ENCODE data around the gene NTF3.

NTF3 gene

DNA sequence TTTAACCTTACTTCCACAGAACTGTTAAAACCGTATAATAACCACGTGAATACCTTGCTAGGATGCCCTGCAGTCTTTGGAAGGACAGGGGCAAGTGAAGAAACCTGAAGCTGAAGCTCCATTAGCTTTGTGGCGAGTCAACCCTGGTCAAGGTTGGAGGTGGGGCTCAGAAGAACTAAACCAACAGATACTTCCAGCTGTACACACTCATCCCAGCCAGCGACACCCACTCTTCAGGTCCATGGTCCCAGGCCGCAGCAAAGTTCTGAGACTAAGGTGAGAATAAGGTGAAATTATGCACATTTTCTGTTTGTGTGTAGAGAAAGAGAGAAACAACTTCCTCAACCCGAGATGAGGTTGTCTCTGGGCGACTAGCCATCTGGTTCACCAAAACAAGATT, 77.6 kb downstream of the NTF3 start:
- DNase-seq (ENCODE audit: low read depth in 2 of 2, low spot score in 1 of 2) = no peak

GRCh38 chr12:5510251-5510805, 78.4 kb downstream of the NTF3 start:
- no peak for DNase-seq (ENCODE audit: low read depth in 2 of 2, low spot score in 1 of 2)

DNA sequence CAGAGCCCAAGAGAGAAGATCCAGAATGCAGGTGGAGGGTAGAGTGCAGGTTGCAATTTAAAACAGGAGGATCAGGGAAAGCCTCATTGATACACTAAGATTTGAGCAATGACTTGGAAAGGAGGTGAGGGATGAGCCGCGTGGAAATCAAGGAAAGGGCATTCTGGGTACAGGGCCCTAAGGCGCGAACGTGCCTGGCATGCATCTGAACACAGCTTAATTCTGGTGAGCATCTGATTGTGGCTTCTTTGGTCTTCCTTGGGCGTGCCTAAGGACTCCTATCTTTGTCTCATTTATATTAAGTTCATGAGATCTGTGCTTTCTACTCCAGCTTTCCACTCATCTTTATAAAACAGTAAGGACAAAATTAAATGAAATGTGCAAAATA, 79.3 kb downstream of the NTF3 start:
- DNase-seq (ENCODE audit: low read depth in 2 of 2, low spot score in 1 of 2) = no peak

DNA sequence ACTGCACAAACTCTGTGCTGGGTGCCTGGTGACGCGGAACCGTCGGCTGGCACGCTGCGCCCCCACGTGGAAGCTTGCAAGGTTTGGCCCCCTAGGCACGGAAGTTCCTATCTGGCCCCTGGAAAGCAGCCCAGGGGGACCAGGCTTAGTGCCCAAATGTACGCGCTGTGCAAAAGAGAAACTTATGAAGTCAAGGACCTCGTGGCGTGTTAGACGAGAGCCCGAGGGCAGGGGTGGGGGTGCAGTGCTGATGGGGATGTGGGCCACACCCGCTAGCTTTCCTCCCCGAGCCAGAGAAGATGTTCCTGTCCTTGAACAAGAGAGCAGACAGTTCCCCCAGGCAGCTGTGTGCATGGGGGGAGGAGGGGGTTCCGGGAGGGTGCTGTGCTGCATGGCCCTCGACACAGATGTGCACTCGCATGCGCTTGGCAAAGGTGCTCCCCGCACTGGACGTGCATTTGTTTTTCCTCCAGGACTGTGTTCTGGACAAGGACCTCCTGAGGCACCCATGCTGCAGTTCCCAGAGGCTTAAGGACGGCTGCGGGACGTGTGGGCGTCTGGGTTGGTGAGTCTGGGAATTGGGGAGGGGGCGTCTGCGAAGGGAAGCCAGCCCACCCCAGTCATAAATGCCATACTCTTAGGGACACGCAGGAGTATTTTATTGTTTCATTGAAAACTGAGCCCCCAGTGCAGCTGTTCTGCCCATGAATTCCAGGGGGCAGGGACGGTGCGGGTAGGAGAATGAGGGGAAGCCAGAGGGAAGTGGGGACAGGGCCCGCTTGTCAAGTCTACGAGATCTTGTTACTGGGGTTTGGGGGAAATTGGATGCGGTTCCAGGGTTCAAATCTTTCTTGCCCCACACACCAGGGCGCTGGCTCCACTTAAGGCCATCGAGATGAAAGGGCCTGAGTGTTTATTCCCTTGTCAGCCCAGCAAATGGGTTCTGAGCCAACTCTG, 80.0 kb downstream of the NTF3 start:
- no peak for DNase-seq (ENCODE audit: low read depth in 2 of 2, low spot score in 1 of 2)

GRCh38 chr12:5512601-5512970, 80.7 kb downstream of the NTF3 start:
- no peak for DNase-seq (ENCODE audit: low read depth in 2 of 2, low spot score in 1 of 2)

DNA sequence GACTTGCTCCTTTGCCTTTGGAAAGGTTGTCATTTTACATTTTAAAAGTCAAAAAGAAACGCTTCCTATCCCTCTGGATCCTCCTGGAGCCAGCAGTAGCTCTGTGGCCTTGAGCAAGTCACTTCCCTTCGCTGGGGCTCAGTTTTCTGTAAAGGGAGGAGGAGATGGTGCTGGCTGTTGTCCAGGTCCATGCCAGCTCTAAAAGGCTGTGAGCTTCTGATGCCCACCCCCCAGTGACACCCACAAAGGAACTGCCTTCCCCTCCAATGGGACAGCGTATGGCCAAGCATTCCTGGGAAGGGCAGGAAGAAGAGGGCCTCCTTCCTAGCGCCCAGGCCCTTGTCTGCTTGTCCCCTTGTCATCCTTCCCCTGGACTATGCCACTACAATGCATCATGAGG, 81.5 kb downstream of the NTF3 start:
- DNase-seq (ENCODE audit: low read depth in 2 of 2, low spot score in 1 of 2) = no peak

GRCh38 chr12:5514016-5514415, 82.1 kb downstream of the NTF3 start:
- DNase-seq (ENCODE audit: low read depth in 2 of 2, low spot score in 1 of 2) = no peak

GRCh38 chr12:5514545-5514944, 82.6 kb downstream of the NTF3 start:
- no peak for DNase-seq (ENCODE audit: low read depth in 2 of 2, low spot score in 1 of 2)

DNA sequence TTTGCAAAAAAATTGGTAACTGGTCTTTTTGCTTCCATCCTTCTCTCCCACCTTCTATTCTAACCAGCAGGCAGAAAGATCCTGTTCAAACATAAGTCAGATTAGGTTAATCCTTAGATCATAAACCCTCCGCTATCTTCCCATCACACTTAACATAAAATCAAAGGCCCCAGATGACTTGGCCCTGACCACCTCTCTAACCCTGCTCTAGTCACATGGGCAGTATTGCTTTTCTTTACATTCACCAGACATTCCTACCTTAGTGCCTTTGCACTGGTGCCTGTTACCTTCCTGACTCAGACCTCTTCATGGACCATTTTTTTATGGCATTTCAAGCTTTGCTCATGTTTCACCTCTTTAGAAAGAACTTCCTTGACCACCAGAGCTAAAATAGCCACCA, 83.5 kb downstream of the NTF3 start:
- DNase-seq (ENCODE audit: low read depth in 2 of 2, low spot score in 1 of 2) = no peak

GRCh38 chr12:5516371-5517241, 84.7 kb downstream of the NTF3 start:
- no peak for DNase-seq (ENCODE audit: low read depth in 2 of 2, low spot score in 1 of 2)

DNA sequence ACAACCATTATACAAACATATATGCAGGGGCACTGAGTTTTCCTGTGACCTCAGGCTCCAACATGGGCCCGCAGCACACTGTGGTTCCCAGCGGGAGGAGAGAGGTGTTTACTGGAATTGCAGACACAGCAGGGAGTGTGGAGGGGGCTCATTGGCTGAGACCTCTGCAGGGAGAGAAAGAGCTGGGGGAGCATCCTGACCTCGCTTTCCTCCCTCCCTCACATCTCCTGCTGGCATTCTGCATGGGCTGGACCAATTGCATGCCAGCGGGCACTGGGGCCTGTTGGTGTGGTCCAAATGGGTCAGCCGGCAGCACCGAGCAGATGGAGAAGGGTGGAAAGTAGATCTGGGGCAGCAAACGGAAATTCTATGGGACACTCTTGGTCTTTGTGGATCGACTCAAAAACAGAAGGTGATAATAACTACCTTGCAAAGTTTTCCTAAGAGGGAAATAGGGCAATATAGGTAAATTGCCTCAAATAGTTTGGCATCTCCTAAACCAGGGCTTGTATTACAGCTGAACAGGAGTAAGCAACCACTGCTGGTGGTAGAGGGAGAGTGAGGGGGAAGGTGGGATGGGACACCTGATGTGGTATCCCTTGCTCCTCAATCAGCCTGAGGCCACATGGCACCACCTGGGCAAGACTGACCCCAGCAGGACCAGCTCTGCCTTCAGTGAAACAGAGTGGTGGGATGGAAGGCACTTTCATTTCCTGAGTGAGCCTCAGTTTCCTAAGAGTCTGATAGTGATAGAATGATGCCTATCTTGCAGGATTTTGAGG, 86.9 kb downstream of the NTF3 start:
- no peak for DNase-seq (ENCODE audit: low read depth in 2 of 2, low spot score in 1 of 2)

GRCh38 chr12:5520037-5520436, 88.1 kb downstream of the NTF3 start:
- DNase-seq (ENCODE audit: low read depth in 2 of 2, low spot score in 1 of 2) = no peak

DNA sequence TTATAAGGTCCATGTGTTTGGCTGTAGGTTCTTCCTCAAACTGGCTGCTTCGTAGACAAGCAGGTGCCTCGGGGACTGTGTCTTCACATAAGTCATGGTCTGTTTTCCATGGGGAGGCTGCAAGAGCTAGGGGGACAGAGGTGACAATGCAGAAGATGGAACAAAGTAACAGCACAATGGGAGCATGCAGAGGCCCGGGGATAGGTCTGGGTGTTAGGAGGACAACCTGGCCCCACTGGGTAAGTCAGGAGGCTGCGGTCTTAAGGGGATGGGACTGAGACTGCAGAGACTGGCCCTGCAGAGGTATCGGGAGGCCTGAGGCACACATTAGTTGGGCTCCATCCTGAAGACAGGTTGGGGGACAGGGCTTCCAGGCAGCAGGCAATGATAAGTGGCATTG, 88.9 kb downstream of the NTF3 start:
- no peak for DNase-seq (ENCODE audit: low read depth in 2 of 2, low spot score in 1 of 2)

- DNase-seq (ENCODE audit: low read depth in 2 of 2, low spot score in 1 of 2) = no peak
These were observed 89.8 kb downstream of the NTF3 start for GRCh38 chr12:5521456-5522325.

DNA sequence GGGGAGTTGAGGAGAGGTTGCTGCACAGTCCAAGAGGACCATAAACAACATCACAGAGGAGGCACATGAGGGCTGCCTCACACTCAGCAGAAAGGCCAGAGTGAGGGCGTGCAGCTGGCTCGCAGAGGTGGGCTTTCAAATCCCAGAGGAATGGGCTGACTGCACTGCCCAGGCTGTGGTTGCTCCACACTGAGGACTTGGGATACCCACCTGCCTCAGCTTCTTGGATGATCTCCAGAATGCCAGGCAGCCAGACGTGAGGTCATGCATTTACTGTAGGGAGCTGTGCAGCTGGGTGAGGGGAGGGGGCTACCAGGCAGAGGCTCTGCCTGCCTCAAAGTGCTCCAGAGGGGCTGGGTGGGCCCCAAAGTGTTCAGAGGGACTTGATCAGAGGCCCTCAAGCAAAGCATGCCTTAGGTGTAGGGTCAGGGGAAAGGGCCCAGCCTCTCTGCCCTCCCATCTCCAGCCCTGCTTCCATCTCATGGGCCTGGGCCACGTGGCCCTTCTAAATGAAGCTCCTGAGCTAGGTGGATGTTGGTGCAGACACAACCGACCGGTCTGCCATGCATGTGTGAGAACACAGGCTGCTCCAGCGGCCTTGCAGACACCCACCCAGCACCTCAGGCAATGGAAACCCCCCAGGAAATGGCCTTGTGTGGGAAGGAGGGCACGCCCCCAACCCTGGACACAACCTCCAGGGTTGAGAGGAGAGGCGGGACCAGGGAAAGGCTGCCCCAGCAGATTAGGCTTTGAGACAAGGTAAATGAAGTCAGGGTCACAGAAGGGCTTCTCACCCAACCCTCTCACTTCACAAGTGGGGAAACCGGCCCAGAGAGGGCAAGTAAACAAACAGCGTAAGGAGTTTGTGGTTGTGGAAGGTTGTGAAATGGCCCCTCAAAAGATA, 90.8 kb downstream of the NTF3 start:
- no peak for DNase-seq (ENCODE audit: low read depth in 2 of 2, low spot score in 1 of 2)

DNA sequence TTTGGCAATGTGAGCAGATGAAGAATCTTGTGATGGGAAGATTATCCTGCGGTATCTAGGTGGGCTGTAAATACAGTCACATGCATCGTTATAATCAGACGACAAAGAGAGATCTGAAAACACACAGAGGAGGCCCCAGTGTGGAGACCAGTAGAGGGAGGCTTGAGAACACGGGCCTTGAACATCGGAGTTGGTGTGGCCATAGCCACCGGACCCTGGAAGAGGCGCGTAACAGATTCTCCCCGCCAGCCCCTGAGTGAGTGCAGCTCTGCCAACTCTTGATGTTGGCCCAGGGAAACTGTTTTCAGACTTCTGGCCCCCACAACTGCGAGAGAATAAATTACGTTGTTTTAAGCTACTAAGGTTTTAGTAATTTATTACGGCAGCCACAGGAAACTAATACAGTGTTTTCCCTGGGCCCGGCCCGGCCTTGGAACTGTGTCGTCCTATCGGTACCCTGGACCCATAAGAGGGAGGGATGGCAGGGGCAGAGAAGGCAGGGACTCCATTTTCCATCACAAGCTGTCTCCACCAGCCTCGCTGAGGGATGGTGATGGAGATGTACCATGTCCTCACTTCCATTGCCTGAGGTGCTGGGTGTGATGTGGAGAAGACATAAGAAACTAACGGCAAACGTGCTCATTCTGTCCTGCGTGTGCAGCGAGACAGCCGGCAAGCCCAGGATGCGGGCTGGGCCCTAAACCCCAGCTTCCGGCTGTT, 91.6 kb downstream of the NTF3 start:
- no peak for DNase-seq (ENCODE audit: low read depth in 2 of 2, low spot score in 1 of 2)

DNA sequence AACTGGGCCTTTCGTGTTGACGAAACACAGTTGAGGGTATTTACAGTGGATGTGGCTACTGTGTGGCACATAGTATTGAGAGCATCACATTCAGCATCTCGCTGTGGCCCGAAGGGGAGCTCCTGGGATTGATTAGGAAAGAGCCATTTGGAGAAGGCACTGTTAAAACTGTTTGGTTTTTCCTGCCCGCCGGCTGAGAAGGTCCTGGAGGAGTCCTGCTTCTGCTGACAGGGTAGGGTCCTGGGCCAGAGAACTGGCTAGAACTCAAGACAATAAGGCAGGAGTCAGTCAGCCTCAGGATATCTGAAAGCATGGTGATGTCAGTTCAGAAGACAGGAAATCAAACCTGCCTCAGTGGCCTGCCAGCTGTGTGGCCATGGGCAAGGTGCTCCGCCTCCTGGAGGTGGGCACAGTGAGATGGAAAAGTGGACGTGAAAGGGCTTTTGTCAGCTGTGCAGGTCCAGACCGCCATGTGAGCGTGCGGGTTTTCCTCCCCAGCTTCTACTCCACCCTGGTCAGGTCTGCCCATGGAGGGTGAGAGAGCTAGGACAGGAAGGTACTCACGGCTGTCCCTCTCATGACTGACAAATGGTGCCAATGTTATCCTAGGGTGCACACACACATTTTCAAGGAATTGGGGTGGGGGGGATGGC, 92.3 kb downstream of the NTF3 start:
- DNase-seq (ENCODE audit: low read depth in 2 of 2, low spot score in 1 of 2) = no peak

Data from stimulated activated CD8-positive, alpha-beta memory T cell treated with anti-CD3 and anti-CD28 coated beads, Interleukin-4, amount 100 ng/mL, for 1 hour (primary cell).